PC-3 (cell line): ENCODE measurements around the gene BRD3.
A peak's percentile ranks its signal among the peaks of the same experiment; 100 is the strongest.

ENCODE experiments used
- CTCF ChIP-seq: fragments of 300-600 bp; sonication (generic); conservative IDR thresholded peaks from 2 replicates; pipeline ENCODE4 v1.5.1; 2017; ENCODE audit warnings: antibody characterized with exemption, low read depth, mild to moderate bottlenecking, low read length
- EZH2 ChIP-seq: fragments of 300-600 bp; sonication (generic); IDR thresholded peaks from one replicate; pipeline ENCODE4 v1.6.1; 2017; ENCODE audit warnings: antibody characterized with exemption, mild to moderate bottlenecking, low read length; ENCODE audit not compliant: unreplicated experiment
- EZH2phosphoT487 ChIP-seq: fragments of 300-600 bp; sonication (generic); IDR thresholded peaks from 2 replicates; pipeline ENCODE4 v1.6.1; 2018; ENCODE audit warnings: mild to moderate bottlenecking, antibody characterized with exemption, low read length, borderline replicate concordance

GRCh38 chr9:133991964-133992779 lies 75.7 kb downstream of the BRD3 start, which contains the start of gene VAV2:
- TF ChIP-seq CTCF (no peak), EZH2 (no peak), EZH2phosphoT487 (peak; percentile 59; the same call in 1 of the 2 replicates)
